Astrocyte (in vitro differentiated cells and primary cell): Measurements from ENCODE around the gene CD4.

Source experiments
- CTCF ChIP-seq: IDR thresholded peaks from 2 replicates; pipeline ENCODE4 v1.5.1; 2011; ENCODE audit warnings: low read depth, mild to moderate bottlenecking, inconsistent platforms, low read length, moderate library complexity; ENCODE audit not compliant: insufficient read depth
- EZH2 ChIP-seq: IDR thresholded peaks from 2 replicates; pipeline ENCODE4 v1.6.1; 2012; ENCODE audit warnings: mild to moderate bottlenecking, low read length, inconsistent platforms; ENCODE audit not compliant: insufficient read depth

GRCh38 chr12:6751767-6752166 lies 37.6 kb upstream of the CD4 start:
- TF ChIP-seq CTCF: no peak
- no peak for TF ChIP-seq EZH2
